ENCODE results near the gene JADE2. TPM values are rescaled to one million over a fixed set of nuclear protein-coding genes. Genes with fewer than 3 reads are reported as not detected.
A peak's percentile ranks its signal among the peaks of the same experiment; 100 is the strongest.

The JADE2 gene
- polyA plus RNA-seq, 3 donors = 2.1 to 10.2 (median 3.1) TPM

GRCh38 chr5:134545070-134545868 lies 19.8 kb downstream of the JADE2 start:
- TF ChIP-seq CTCF (IDR thresholded peaks at IDR 0.05) = no peak
- H3K4me1 ChIP-seq (ENCODE audit: control insufficient read depth in 1 of 2, insufficient read depth in 2 of 2, low read length in 2 of 2) = peaks cover 22 to 26% of the 10 kb centered on the region in 2 donors
- H3K9me3 Mint-ChIP-seq = no peaks in the 10 kb centered on the region
- no peaks in the 10 kb centered on the region for H3K27me3 Mint-ChIP-seq (ENCODE audit: low read depth in 3 of 3)
- H3K4me3 Mint-ChIP-seq = no peak overlapping the region
- H3K4me2 ChIP-seq (replicated peaks; ENCODE audit: extremely low read depth, low read length, poor library complexity, severe bottlenecking) = no peak overlapping the region
- H3K4me3 ChIP-seq (replicated peaks in 1 of 3; ENCODE audit: low read depth in 2 of 3, low read length in 3 of 3) = no peak overlapping the region
- peaks cover 24% of the 10 kb centered on the region for H3K4me1 Mint-ChIP-seq
- no peaks in the 10 kb centered on the region for H3K27me3 ChIP-seq (ENCODE audit: control insufficient read depth in 2 of 2, insufficient read depth in 2 of 2, low read length in 2 of 2)
- intact Hi-C loops (cut with micrococcal nuclease) = no loop called here
- peaks cover 21 to 23% of the 10 kb centered on the region in 2 donors for H3K36me3 Mint-ChIP-seq
- H3K9me3 ChIP-seq (replicated peaks in 1 of 2; ENCODE audit: control insufficient read depth in 1 of 2, insufficient read depth in 1 of 2, low read length in 2 of 2) = no peaks in the 10 kb centered on the region
- DNase-seq = no peak
- WGBS (ENCODE audit: insufficient coverage) = no CpG with 5 or more reads among the region's 10 CpGs
- peak overlapping the region in 1 of 2 donors; percentile 19 for H3K27ac ChIP-seq (ENCODE audit: low read depth in 1 of 2, low read length in 2 of 2)
- no peaks in the 10 kb centered on the region for H3K79me2 ChIP-seq (ENCODE audit: insufficient read depth, low read length)
- peak overlapping the region in 6 of 7 donors; percentile 65 to 91 (median 73) for H3K27ac Mint-ChIP-seq
- peaks cover 10 to 35% of the 10 kb centered on the region in 2 donors for H3K36me3 ChIP-seq (replicated peaks in 1 of 2; ENCODE audit: control insufficient read depth in 1 of 2, insufficient read depth in 2 of 2, low read length in 2 of 2)
- H4K20me1 ChIP-seq (ENCODE audit: insufficient read depth, low read length) = peaks cover 31% of the 10 kb centered on the region
- H3K9ac ChIP-seq (ENCODE audit: insufficient read depth, low read length, poor library complexity, severe bottlenecking) = peak overlapping the region; percentile 28
- peak overlapping the region; percentile 19 for H2AFZ ChIP-seq (ENCODE audit: insufficient read depth, low read depth, low read length, poor library complexity, severe bottlenecking)

GRCh38 chr5:134547066-134547465 lies 21.6 kb downstream of the JADE2 start:
- Histone ChIP-seq H3K36me3 (replicated peaks in 1 of 2; ENCODE audit: control insufficient read depth in 1 of 2, insufficient read depth in 2 of 2, low read length in 2 of 2) (peaks cover 13 to 34% of the 10 kb centered on the region in 2 donors), H3K9ac (ENCODE audit: insufficient read depth, low read length, poor library complexity, severe bottlenecking) (no peak overlapping the region), H3K4me1 (ENCODE audit: control insufficient read depth in 1 of 2, insufficient read depth in 2 of 2, low read length in 2 of 2) (peaks cover 22 to 26% of the 10 kb centered on the region in 2 donors)

More at GRCh38 chr5:134547066-134547465, 21.6 kb downstream of the JADE2 start:
- Histone ChIP-seq H3K4me2 (replicated peaks; ENCODE audit: extremely low read depth, low read length, poor library complexity, severe bottlenecking) (no peak overlapping the region), H3K27me3 (ENCODE audit: control insufficient read depth in 2 of 2, insufficient read depth in 2 of 2, low read length in 2 of 2) (no peaks in the 10 kb centered on the region), H3K9me3 (replicated peaks in 1 of 2; ENCODE audit: control insufficient read depth in 1 of 2, insufficient read depth in 1 of 2, low read length in 2 of 2) (no peaks in the 10 kb centered on the region), H2AFZ (ENCODE audit: insufficient read depth, low read depth, low read length, poor library complexity, severe bottlenecking) (no peak overlapping the region), H3K79me2 (ENCODE audit: insufficient read depth, low read length) (no peaks in the 10 kb centered on the region), H3K27ac (ENCODE audit: low read depth in 1 of 2, low read length in 2 of 2) (no peak overlapping the region), H4K20me1 (ENCODE audit: insufficient read depth, low read length) (peaks cover 16% of the 10 kb centered on the region), H3K4me3 (replicated peaks in 1 of 3; ENCODE audit: low read depth in 2 of 3, low read length in 3 of 3) (no peak overlapping the region)
- no peak for DNase-seq
- Mint-ChIP-seq H3K27me3 (ENCODE audit: low read depth in 3 of 3) (no peaks in the 10 kb centered on the region), H3K9me3 (no peaks in the 10 kb centered on the region), H3K4me1 (peaks cover 24% of the 10 kb centered on the region), H3K4me3 (no peak overlapping the region), H3K36me3 (peaks cover 17 to 25% of the 10 kb centered on the region in 2 donors), H3K27ac (peak overlapping the region in 1 of 7 donors; percentile 52)
- intact Hi-C loops (cut with micrococcal nuclease) = no loop called here
- WGBS (ENCODE audit: insufficient coverage) = 92% methylated on average over 2 of the region's 2 CpGs
- TF ChIP-seq CTCF (IDR thresholded peaks at IDR 0.05) = no peak
